PFSK-1 (cell line): ENCODE measurements around the gene RAPSN.
A peak's percentile ranks its signal among the peaks of the same experiment; 100 is the strongest.

Experiments used
- FOXP2 ChIP-seq: optimal IDR thresholded peaks from 2 replicates; pipeline ENCODE3; 2011; ENCODE audit warnings: borderline replicate concordance, control low read depth, inconsistent platforms; ENCODE audit not compliant: insufficient read depth; ENCODE audit errors: extremely low read length, extremely low read depth
- POLR2AphosphoS5 ChIP-seq: IDR thresholded peaks from 2 replicates; pipeline ENCODE4 v1.6.1; 2012; ENCODE audit warnings: low read depth, mild to moderate bottlenecking, control low read depth, low read length, moderate library complexity
- SIN3A ChIP-seq: IDR thresholded peaks from 2 replicates; pipeline ENCODE4 v1.6.1; 2012; ENCODE audit warnings: mild to moderate bottlenecking, low read length, moderate library complexity, borderline replicate concordance; ENCODE audit not compliant: insufficient read depth
- TAF1 ChIP-seq: IDR thresholded peaks from 2 replicates; pipeline ENCODE4 v1.6.1; 2012; ENCODE audit warnings: low read length, control low read depth, borderline replicate concordance; ENCODE audit not compliant: insufficient read depth
- TF ChIP-seq, protein P1 (sequence below), 2 experiments: IDR thresholded peaks; 2 replicates each; pipeline versions ENCODE4 v1.6.1 to v1.8.0; 2011 to 2012; ENCODE audit warnings: low read depth in 2 of 2, low read length in 2 of 2, control low read depth in 1 of 2, inconsistent platforms in 1 of 2, mild to moderate bottlenecking in 1 of 2, moderate library complexity in 1 of 2; ENCODE audit not compliant: insufficient read depth in 1 of 2

RAPSN gene

DNA sequence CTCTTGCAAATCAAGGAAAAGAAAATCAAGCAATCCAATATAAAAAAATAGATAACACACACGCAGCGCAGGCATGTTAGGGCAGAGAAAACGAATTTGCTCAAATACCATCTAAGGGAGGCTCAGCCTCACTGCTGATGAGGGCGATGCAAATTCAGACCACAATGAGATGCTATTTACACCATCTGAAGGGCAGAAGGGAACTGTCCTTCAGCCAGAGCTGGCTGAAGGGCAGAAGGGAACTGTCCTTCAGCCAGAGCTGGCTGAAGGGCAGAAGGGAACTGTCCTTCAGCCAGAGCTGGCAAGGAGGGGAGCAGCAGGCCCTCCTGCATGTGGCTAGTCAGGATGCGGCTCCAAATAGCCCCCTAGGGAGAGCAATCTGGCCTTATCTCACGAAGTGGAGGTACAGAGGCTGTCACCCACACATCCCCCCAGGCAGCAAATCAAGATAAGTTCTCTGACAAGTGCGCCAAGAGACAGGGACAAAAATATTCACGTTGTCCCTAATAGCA is 48.1 kb downstream of the RAPSN start:
- TF ChIP-seq FOXP2 (no peak), TAF1 (no peak)
- TF ChIP-seq, protein P1, sequence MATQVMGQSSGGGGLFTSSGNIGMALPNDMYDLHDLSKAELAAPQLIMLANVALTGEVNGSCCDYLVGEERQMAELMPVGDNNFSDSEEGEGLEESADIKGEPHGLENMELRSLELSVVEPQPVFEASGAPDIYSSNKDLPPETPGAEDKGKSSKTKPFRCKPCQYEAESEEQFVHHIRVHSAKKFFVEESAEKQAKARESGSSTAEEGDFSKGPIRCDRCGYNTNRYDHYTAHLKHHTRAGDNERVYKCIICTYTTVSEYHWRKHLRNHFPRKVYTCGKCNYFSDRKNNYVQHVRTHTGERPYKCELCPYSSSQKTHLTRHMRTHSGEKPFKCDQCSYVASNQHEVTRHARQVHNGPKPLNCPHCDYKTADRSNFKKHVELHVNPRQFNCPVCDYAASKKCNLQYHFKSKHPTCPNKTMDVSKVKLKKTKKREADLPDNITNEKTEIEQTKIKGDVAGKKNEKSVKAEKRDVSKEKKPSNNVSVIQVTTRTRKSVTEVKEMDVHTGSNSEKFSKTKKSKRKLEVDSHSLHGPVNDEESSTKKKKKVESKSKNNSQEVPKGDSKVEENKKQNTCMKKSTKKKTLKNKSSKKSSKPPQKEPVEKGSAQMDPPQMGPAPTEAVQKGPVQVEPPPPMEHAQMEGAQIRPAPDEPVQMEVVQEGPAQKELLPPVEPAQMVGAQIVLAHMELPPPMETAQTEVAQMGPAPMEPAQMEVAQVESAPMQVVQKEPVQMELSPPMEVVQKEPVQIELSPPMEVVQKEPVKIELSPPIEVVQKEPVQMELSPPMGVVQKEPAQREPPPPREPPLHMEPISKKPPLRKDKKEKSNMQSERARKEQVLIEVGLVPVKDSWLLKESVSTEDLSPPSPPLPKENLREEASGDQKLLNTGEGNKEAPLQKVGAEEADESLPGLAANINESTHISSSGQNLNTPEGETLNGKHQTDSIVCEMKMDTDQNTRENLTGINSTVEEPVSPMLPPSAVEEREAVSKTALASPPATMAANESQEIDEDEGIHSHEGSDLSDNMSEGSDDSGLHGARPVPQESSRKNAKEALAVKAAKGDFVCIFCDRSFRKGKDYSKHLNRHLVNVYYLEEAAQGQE (IDR thresholded peaks at IDR 0.05; ENCODE audit: insufficient read depth in 1 of 2, low read depth in 2 of 2, low read length in 2 of 2): peak; percentile 56 to 70; a peak in 2 of 4 replicates

DNA sequence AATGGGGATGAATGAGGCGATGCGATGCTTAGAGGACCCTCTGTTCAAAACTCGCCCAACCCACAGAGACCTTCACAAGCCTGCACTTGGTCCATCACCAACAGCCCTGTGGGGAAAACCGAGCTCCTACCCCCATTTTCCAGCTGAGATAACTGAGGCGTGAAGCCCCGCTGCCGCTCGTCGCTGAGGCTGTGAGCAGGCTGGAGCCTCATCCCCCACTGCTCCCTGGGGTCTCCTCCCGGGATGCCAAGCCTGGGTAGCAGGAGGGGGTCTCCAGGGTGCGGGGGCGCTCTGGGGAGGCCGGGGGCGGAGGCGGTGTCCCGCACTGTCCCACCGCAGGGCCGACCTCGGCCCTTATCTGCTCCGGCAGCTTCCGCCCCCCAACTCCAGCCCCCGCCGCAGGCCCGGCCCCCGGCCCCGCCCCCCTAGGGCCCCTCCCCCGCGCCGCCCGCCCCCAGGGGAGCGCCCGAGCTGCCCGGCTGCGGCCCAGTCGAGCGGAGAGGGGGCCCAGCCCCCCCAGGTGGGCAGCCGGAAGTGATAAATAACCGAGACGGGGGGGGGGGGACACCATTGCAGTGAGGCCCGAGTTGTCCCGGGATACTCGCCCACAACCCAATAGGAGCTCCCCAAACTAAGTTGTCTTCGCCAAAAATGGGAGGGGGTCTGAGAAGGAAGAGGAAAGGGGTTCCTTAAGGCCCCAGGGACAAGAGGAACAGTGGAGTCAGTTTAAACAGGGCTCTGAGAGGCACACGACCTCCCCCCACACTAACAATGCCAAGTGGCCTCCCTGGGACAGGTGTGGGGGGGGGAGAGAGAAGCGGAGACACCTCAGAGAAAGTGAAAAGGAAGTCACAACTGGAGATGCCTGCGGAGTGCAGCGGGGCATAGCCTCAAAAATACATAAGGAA is 48.8 kb downstream of the RAPSN start:
- TF ChIP-seq, protein P1 (IDR thresholded peaks at IDR 0.05; ENCODE audit: insufficient read depth in 1 of 2, low read depth in 2 of 2, low read length in 2 of 2): no peak
- TF ChIP-seq SIN3A (no peak), POLR2AphosphoS5 (no peak), FOXP2 (no peak), TAF1 (no peak)

DNA sequence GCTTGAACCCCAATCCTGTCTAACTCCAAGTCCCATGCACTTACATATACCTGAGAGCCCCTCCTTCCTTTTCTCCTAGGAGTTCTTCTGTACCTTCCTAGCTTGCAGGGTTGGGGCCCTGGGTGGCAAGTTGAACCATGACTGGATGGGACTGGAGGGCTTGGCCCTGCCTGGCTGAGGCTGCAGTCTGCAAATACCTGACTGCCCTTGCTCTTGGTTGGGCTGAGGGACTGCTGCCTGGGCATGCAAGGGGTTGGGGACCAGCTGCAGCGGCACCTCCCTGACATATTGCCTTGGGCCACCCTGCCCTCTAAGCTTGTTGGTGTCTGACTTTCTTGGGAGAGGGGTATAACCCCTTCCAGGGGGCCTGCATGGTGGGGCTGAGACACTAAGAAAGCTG is 50.4 kb downstream of the RAPSN start:
- no peak for TF ChIP-seq SIN3A
- no peak for TF ChIP-seq FOXP2
- TF ChIP-seq, protein P1 (IDR thresholded peaks at IDR 0.05; ENCODE audit: insufficient read depth in 1 of 2, low read depth in 2 of 2, low read length in 2 of 2): no peak
- TF ChIP-seq TAF1: no peak

DNA sequence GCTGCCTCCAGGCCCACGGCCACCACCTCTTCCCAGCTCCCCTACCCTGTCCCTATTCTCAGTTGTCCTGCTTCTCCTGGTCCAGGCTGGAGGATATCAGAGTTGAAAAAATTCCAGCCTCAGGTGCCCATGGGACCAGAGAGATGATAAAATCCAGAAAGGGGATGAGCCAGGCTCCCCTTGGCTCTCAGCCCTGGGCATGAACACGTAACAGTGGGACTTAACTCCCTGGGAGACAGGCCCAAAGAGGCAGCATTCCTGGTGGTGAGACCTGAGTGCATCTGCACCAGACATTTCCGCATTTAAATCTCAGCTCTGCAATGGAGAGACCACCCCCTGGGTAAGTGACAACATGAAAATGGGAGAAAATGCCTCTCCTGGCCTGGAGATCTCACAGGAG is 50.9 kb downstream of the RAPSN start:
- TF ChIP-seq POLR2AphosphoS5 (no peak), FOXP2 (no peak), TAF1 (no peak), SIN3A (no peak)
- TF ChIP-seq, protein P1 (IDR thresholded peaks at IDR 0.05; ENCODE audit: insufficient read depth in 1 of 2, low read depth in 2 of 2, low read length in 2 of 2): no peak

DNA sequence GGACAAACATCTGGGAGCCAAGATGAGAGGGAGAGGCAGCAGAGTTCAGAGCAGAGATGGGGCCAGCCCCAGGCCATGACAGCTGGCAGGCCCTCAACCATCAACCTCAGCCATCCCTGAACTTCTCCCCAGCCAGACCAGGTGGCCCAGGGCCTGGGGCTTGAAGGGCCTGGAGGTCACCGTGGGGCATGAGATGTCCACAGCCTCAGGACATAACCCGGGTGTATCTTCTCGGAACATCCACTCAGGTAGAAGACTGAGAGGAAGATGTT is 53.0 kb downstream of the RAPSN start:
- TF ChIP-seq SIN3A: no peak
- no peak for TF ChIP-seq FOXP2
